ENCODE results near the gene RPS23. TPM values are rescaled to one million over a fixed set of nuclear protein-coding genes. Genes with fewer than 3 reads are reported as not detected.
"Not testable (repeated sequence)": the region's sequence is repeated elsewhere in the genome, so short reads cannot be mapped to it uniquely, and the experiment has no call there.

The RPS23 gene
- total RNA-seq, 2 experiments from 2014 or later: 2,952 to 3,790 TPM

DNA sequence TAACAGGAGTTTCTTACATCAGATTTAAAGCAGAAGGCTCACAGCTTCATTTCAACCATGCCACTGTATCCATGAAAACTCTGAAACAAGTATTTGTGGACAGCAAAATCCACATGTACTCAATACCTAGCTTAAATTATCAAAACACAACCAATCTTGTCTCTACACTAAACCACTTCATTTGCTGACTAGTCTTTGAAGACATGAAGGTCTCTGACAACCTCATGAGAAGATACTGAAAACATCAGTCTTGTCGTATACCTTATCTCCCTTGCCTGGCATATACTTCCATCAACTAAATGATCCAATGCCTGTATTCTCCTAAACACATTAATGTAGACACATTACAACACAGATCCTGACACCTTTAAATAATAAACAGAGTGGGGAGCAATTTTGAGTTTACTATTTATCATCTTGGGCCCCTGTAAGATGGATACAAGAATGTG lies 2.9 kb downstream of the RPS23 start:
- CTCF ChIA-PET (ENCODE audit: unreplicated experiment): no interaction called here
- BruUV-seq (replicated peaks): no TSS peak
- no peak overlapping the region for H3K4me3 ChIP-seq (ENCODE audit: low read depth, low read length, poor library complexity, severe bottlenecking)

DNA sequence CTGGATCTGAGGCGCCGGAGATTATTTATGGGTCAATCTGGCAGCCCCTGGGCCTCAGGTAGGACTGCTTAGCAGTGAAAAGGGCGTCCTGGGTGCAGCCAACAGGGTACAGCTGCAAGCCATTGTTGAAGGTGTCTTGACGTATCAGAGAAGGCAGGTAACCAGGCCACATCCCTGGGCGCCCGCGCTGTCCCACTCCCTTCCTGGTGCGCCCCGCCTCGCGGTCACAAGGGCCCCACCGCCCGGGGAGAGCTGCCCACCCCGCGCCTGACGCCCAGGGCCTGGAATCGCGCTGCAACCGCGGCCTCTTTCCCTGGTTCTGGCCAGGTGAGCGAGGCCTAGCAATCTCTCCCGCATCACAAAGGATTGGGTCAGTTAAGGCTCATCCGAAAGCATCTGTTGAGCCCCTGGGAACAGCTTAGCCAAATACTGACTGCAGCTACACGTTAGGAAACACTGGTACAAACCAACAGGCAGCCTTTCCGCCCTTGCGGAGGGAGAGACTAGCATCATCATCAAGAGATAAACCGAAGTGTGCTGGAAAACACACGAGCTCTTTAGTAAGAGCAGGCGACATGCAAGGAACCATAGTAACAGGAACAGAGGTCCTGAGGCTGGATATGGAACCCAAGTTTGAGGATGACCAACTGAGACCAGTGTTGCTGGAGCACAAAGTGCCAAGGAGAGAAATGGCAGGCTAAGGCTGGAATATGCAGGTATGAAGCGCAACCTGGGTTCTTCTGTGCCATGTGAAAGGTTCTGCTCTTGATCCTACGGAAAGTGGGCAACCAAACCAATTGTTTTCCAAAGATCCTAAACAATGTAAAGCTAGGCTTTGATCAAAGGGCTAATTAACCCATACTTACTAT lies 3.6 kb downstream of the RPS23 start:
- Histone ChIP-seq H3K4me2 (ENCODE audit: low read length) (peak overlapping the region; percentile 85), H3K27ac (ENCODE audit: low read depth, low read length, poor library complexity, severe bottlenecking) (peak overlapping the region; percentile 52), H4K20me1 (ENCODE audit: insufficient read depth, low read length) (peaks cover 19% of the 10 kb centered on the region; the same call in 1 of the 2 replicates), H3K36me3 (ENCODE audit: insufficient read depth, low read length) (peaks cover 76% of the 10 kb centered on the region), H3K79me2 (ENCODE audit: insufficient read depth, low read depth, low read length) (peaks cover 43% of the 10 kb centered on the region), H3K9me2 (ENCODE audit: insufficient read depth, low read length) (no peaks in the 10 kb centered on the region), H2AFZ (ENCODE audit: low read length) (no peak overlapping the region), H3K4me1 (ENCODE audit: insufficient read depth, low read length, poor library complexity, severe bottlenecking) (peaks cover 48% of the 10 kb centered on the region), H3K4me3 (ENCODE audit: low read depth, low read length, poor library complexity, severe bottlenecking) (no peak overlapping the region), H3K9me3 (ENCODE audit: low read length) (no peaks in the 10 kb centered on the region)
- no peak for TF ChIP-seq EZH2phosphoT487 (IDR thresholded peaks at IDR 0.05; ENCODE audit: borderline replicate concordance, low read depth, low read length)
- no peak for TF ChIP-seq CTCF (conservative IDR thresholded peaks at IDR 0.05; ENCODE audit: low read length)
- POLR2A ChIA-PET: interaction anchor here (0.8 to 2.5 kb wide), 4 partner anchors 9 to 1619 kb away, joined by 3 to 8 read pairs (median 4); partner anchors contain the start of gene DHFR
- DNase-seq (ENCODE audit: low spot score): no peak
- intact Hi-C loops (cut with micrococcal nuclease; ENCODE audit: unreplicated experiment): no loop called here
- CTCF ChIA-PET (ENCODE audit: unreplicated experiment): no interaction called here
- no TSS peak for BruUV-seq (replicated peaks)

More for the DNA sequence above, 2.9 kb downstream of the RPS23 start:
- TF ChIP-seq EZH2phosphoT487 (IDR thresholded peaks at IDR 0.05; ENCODE audit: borderline replicate concordance, low read depth, low read length): no peak
- TF ChIP-seq CTCF (conservative IDR thresholded peaks at IDR 0.05; ENCODE audit: low read length): no peak
- POLR2A ChIA-PET: interaction anchor here (0.8 to 2.5 kb wide), 3 partner anchors 10 to 89 kb away, joined by 3 to 8 read pairs (median 3); no protein-coding TSS in a partner anchor
- Histone ChIP-seq H3K36me3 (ENCODE audit: insufficient read depth, low read length) (peaks cover 70% of the 10 kb centered on the region), H3K4me2 (ENCODE audit: low read length) (peak overlapping the region; percentile 85), H3K9me3 (ENCODE audit: low read length) (no peaks in the 10 kb centered on the region), H3K4me1 (ENCODE audit: insufficient read depth, low read length, poor library complexity, severe bottlenecking) (peaks cover 48% of the 10 kb centered on the region), H3K9me2 (ENCODE audit: insufficient read depth, low read length) (no peaks in the 10 kb centered on the region), H3K27ac (ENCODE audit: low read depth, low read length, poor library complexity, severe bottlenecking) (peak overlapping the region; percentile 32), H3K79me2 (ENCODE audit: insufficient read depth, low read depth, low read length) (peaks cover 43% of the 10 kb centered on the region), H2AFZ (ENCODE audit: low read length) (no peak overlapping the region), H4K20me1 (ENCODE audit: insufficient read depth, low read length) (peaks cover 19% of the 10 kb centered on the region; the same call in 1 of the 2 replicates)
- intact Hi-C loops (cut with micrococcal nuclease; ENCODE audit: unreplicated experiment): no loop called here
- DNase-seq (ENCODE audit: low spot score): no peak

GRCh38 chr5:82273426-82273825 lies 4.7 kb downstream of the RPS23 start:
- H3K4me3 ChIP-seq (ENCODE audit: low read depth, low read length, poor library complexity, severe bottlenecking); H2AFZ ChIP-seq (ENCODE audit: low read length); intact Hi-C loops (cut with micrococcal nuclease; ENCODE audit: unreplicated experiment); BruUV-seq (replicated peaks); H3K9me3 ChIP-seq (ENCODE audit: low read length); H3K9me2 ChIP-seq (ENCODE audit: insufficient read depth, low read length); CTCF ChIA-PET (ENCODE audit: unreplicated experiment): not testable (repeated sequence)
- peaks cover 42% of the 10 kb centered on the region for H3K4me1 ChIP-seq (ENCODE audit: insufficient read depth, low read length, poor library complexity, severe bottlenecking)
- peak overlapping the region; percentile 52 for H3K27ac ChIP-seq (ENCODE audit: low read depth, low read length, poor library complexity, severe bottlenecking)
- peak overlapping the region; percentile 4; the same call in 1 of the 2 replicates for H3K4me2 ChIP-seq (ENCODE audit: low read length)
- peak; percentile 40 for DNase-seq (ENCODE audit: low spot score)
- H3K79me2 ChIP-seq (ENCODE audit: insufficient read depth, low read depth, low read length): peaks cover 39% of the 10 kb centered on the region
- peaks cover 88% of the 10 kb centered on the region for H3K36me3 ChIP-seq (ENCODE audit: insufficient read depth, low read length)
- H4K20me1 ChIP-seq (ENCODE audit: insufficient read depth, low read length): peaks cover 19% of the 10 kb centered on the region; the same call in 1 of the 2 replicates
- POLR2A ChIA-PET: interaction anchor here (1.2 to 2.5 kb wide), 2 partner anchors 8 to 1618 kb away, joined by 4 to 8 read pairs; partner anchors contain the start of gene DHFR

GRCh38 chr5:82272571-82273356 lies 5.4 kb downstream of the RPS23 start:
- H3K9me2 ChIP-seq (ENCODE audit: insufficient read depth, low read length); H3K4me3 ChIP-seq (ENCODE audit: low read depth, low read length, poor library complexity, severe bottlenecking); BruUV-seq (replicated peaks); H3K9me3 ChIP-seq (ENCODE audit: low read length); intact Hi-C loops (cut with micrococcal nuclease; ENCODE audit: unreplicated experiment); DNase-seq (ENCODE audit: low spot score); CTCF ChIA-PET (ENCODE audit: unreplicated experiment); H3K4me2 ChIP-seq (ENCODE audit: low read length); H2AFZ ChIP-seq (ENCODE audit: low read length): not testable (repeated sequence)
- Histone ChIP-seq H3K4me1 (ENCODE audit: insufficient read depth, low read length, poor library complexity, severe bottlenecking) (peaks cover 42% of the 10 kb centered on the region), H4K20me1 (ENCODE audit: insufficient read depth, low read length) (peaks cover 19% of the 10 kb centered on the region; the same call in 1 of the 2 replicates), H3K36me3 (ENCODE audit: insufficient read depth, low read length) (peaks cover 92% of the 10 kb centered on the region), H3K27ac (ENCODE audit: low read depth, low read length, poor library complexity, severe bottlenecking) (peak overlapping the region; percentile 52), H3K79me2 (ENCODE audit: insufficient read depth, low read depth, low read length) (peaks cover 34% of the 10 kb centered on the region)
- POLR2A ChIA-PET: interaction anchor here (1.2 to 2.5 kb wide), 2 partner anchors 8 to 1618 kb away, joined by 4 to 8 read pairs; partner anchors contain the start of gene DHFR
